GM12864 (cell line): ENCODE results near the gene DTD1.

ENCODE experiments used
- DNase-seq: peaks from one replicate; pipeline ENCODE4 v3.0.0-alpha.2; 2011; ENCODE audit warnings: low read depth
- H3K4me3 ChIP-seq: 2 replicates; pipeline ENCODE4 v1.5.1; 2011; ENCODE audit warnings: mild to moderate bottlenecking, low read depth, low read length, control low read depth
- CTCF ChIP-seq: IDR thresholded peaks from 2 replicates; pipeline ENCODE4 v1.5.1; 2011; ENCODE audit warnings: low read depth, mild to moderate bottlenecking, moderate library complexity, low read length, control low read depth, inconsistent platforms; ENCODE audit errors: missing control alignments

DTD1 gene

DNA sequence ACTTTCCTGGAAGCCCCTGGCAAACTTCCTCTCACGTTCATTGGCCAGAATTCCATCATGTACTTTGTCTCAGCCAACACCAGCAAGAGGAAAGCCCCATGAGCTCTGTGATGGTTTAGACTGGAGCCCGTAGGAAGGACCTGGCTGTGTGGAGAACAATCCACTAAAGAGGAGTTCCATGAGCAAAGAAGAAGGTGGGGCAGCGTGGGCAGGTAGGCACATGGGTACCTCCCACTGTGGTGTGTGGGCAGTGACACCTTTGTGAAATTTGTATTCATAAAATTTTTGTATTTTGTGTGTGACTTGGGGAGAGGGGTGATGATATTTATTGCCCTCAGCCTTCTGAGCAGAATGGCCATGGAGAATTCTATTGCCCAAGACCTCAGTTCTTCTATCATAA lies 136.2 kb downstream of the DTD1 start:
- H3K4me3 ChIP-seq = no peak overlapping the region
- no peak for TF ChIP-seq CTCF
- DNase-seq = no peak

GRCh38 chr20:18724788-18725464 lies 137.1 kb downstream of the DTD1 start:
- no peak for DNase-seq
- TF ChIP-seq CTCF = no peak
- H3K4me3 ChIP-seq = no peak overlapping the region

DNA sequence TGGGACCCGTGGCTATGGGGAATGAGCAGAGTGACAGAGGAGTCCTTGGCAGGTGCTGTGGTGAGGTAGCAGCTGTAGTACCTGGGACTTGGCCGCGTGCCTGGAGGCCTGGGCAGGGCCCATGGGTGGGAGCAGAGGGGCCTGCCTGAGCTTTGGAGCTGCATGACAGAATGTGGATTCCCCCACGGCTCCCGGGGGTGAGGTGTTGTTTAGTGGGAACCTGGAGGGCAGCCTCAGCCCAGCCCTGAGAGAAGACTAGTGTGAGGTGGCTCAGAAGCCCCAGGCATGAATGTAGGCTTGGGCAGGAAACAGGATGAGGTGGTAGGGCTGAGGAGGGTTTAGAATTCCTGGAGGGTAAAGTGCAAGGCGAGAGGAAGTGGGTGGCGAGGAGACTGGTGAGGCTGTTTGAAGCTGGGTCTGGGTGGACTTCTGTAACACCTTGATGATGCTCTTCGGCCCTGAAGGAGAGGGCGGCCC lies 139.2 kb downstream of the DTD1 start:
- TF ChIP-seq CTCF = no peak
- DNase-seq = no peak
- H3K4me3 ChIP-seq = no peak overlapping the region

DNA sequence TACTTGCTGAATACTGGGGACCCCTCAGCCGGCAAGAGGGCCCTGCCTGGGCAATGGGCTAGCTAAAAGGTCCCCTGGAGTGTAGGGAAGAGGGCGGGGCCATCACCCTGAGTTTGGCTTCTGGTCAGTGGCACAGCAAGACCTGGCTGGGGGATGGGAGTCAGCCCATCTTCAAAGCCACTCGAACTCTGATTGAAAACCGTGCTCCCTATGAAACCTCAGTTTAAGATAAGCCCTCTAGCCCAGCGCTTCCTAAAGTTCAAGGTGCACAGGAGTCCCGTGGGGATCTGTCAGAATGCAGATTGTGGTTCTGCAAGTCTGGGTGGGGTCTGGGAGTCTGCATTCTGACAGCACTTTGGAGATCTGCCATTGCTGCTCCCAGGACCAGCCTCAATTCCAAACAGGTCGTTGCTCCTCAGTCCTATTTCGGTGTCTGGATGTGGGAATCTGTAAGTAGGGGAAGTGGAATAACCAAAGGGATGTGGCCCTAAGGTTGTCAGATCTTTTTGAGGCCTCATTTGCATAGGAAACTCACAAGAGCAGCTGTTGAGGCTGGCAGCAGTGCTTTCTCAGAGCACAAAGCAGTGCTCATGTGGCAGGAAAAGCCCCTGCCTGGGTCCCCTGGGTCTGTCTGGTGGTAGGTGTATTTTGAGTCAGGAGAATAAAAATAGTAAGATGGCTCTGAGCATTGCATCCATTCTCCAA lies 140.5 kb downstream of the DTD1 start:
- no peak for TF ChIP-seq CTCF
- DNase-seq = peak; percentile 63

DNA sequence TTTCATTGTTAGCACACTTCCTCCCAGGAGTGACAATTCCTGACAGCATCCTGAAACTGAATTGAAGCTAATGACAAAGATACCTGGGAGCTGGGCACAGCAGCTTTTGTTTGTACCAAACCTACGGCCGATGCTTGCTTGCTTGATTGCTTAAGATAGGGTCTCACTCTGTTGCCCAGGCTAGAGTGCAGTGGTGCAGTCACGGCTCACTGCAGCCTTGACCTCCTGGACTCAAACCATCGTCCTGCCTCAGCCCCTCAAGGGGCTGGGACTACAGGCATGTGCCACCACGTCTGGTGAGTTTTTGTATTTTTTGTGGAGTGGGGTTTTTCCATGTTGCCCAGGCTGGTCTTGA lies 141.0 kb downstream of the DTD1 start:
- no peak for DNase-seq
- TF ChIP-seq CTCF = no peak
- no peak overlapping the region for H3K4me3 ChIP-seq

More for the DNA sequence above, 140.5 kb downstream of the DTD1 start:
- no peak overlapping the region for H3K4me3 ChIP-seq

GRCh38 chr20:18729231-18729825 lies 141.5 kb downstream of the DTD1 start:
- no peak for TF ChIP-seq CTCF
- no peak for DNase-seq
- H3K4me3 ChIP-seq = no peak overlapping the region
